KOPT-K1 (cell line): ENCODE measurements around the gene PPP1R3G.
"Not testable (repeated sequence)": the region's sequence is repeated elsewhere in the genome, so short reads cannot be mapped to it uniquely, and the experiment has no call there.

Experiments
- H3K27ac ChIP-seq: fragments of 200-600 bp; sonication (generic); 2 replicates; pipeline ENCODE4 v1.5.1; 2016; ENCODE audit warnings: antibody characterized with exemption, mild to moderate bottlenecking, low read depth, low read length; ENCODE audit not compliant: poor library complexity, severe bottlenecking
- H3K36me3 ChIP-seq: fragments of 200-600 bp; sonication (generic); 2 replicates; pipeline ENCODE4 v1.5.1; 2017; ENCODE audit warnings: antibody characterized with exemption, mild to moderate bottlenecking, low read length, moderate library complexity; ENCODE audit not compliant: insufficient read depth
- H3K9me3 ChIP-seq: fragments of 200-600 bp; sonication (generic); 2 replicates; pipeline ENCODE4 v1.5.1; 2017; ENCODE audit warnings: antibody characterized with exemption, low read length, mild to moderate bottlenecking; ENCODE audit not compliant: insufficient read depth, poor library complexity, severe bottlenecking

Gene PPP1R3G

GRCh38 chr6:5112066-5112799 lies 27.1 kb downstream of the PPP1R3G start:
- Histone ChIP-seq H3K9me3 (no peaks in the 10 kb centered on the region), H3K27ac (no peak overlapping the region), H3K36me3 (no peaks in the 10 kb centered on the region)

GRCh38 chr6:5113096-5113495 lies 28.0 kb downstream of the PPP1R3G start:
- H3K9me3 ChIP-seq = no peaks in the 10 kb centered on the region
- no peaks in the 10 kb centered on the region for H3K36me3 ChIP-seq
- no peak overlapping the region for H3K27ac ChIP-seq

GRCh38 chr6:5115168-5115567 lies 30.0 kb downstream of the PPP1R3G start:
- no peaks in the 10 kb centered on the region for H3K9me3 ChIP-seq
- no peak overlapping the region for H3K27ac ChIP-seq
- H3K36me3 ChIP-seq = no peaks in the 10 kb centered on the region

- no peak overlapping the region for H3K27ac ChIP-seq
- H3K9me3 ChIP-seq = no peaks in the 10 kb centered on the region
- H3K36me3 ChIP-seq = no peaks in the 10 kb centered on the region
Observed at GRCh38 chr6:5116243-5116991, 31.3 kb downstream of the PPP1R3G start.

- no peaks in the 10 kb centered on the region for H3K9me3 ChIP-seq
- H3K27ac ChIP-seq = no peak overlapping the region
- H3K36me3 ChIP-seq = no peaks in the 10 kb centered on the region
Observed at GRCh38 chr6:5119090-5119951, 34.2 kb downstream of the PPP1R3G start.

- Histone ChIP-seq H3K9me3 (no peaks in the 10 kb centered on the region), H3K36me3 (no peaks in the 10 kb centered on the region)
Observed at GRCh38 chr6:5120011-5120410, 34.9 kb downstream of the PPP1R3G start.

GRCh38 chr6:5120543-5120942 lies 35.4 kb downstream of the PPP1R3G start:
- not testable (repeated sequence) for H3K9me3 ChIP-seq, H3K27ac ChIP-seq, H3K36me3 ChIP-seq

More at GRCh38 chr6:5120011-5120410, 34.9 kb downstream of the PPP1R3G start:
- no peak overlapping the region for H3K27ac ChIP-seq

GRCh38 chr6:5121479-5121878 lies 36.3 kb downstream of the PPP1R3G start:
- Histone ChIP-seq H3K27ac (no peak overlapping the region), H3K9me3 (no peaks in the 10 kb centered on the region), H3K36me3 (no peaks in the 10 kb centered on the region)

- Histone ChIP-seq H3K9me3 (no peaks in the 10 kb centered on the region), H3K27ac (no peak overlapping the region), H3K36me3 (no peaks in the 10 kb centered on the region)
Observed at GRCh38 chr6:5121956-5122355, 36.8 kb downstream of the PPP1R3G start.

GRCh38 chr6:5122504-5123112 lies 37.5 kb downstream of the PPP1R3G start:
- H3K27ac ChIP-seq = no peak overlapping the region
- no peaks in the 10 kb centered on the region for H3K36me3 ChIP-seq
- H3K9me3 ChIP-seq = no peaks in the 10 kb centered on the region

GRCh38 chr6:5123296-5124143 lies 38.4 kb downstream of the PPP1R3G start:
- Histone ChIP-seq H3K9me3 (no peaks in the 10 kb centered on the region), H3K27ac (no peak overlapping the region), H3K36me3 (no peaks in the 10 kb centered on the region)

- Histone ChIP-seq H3K9me3 (no peaks in the 10 kb centered on the region), H3K36me3 (no peaks in the 10 kb centered on the region), H3K27ac (no peak overlapping the region)
Observed at GRCh38 chr6:5124526-5124925, 39.4 kb downstream of the PPP1R3G start.

GRCh38 chr6:5125152-5126006 lies 40.2 kb downstream of the PPP1R3G start:
- Histone ChIP-seq H3K9me3 (no peaks in the 10 kb centered on the region), H3K27ac (no peak overlapping the region), H3K36me3 (no peaks in the 10 kb centered on the region)
